Vagina (tissue), 2 donors: ENCODE measurements around the gene ADCY3. TPM values are rescaled to one million over a fixed set of nuclear protein-coding genes. Genes with fewer than 3 reads are reported as not detected.

Source experiments
- DNase-seq, 2 donors: peaks; one replicate each; pipeline ENCODE4 v3.0.0-alpha.2; 2017; ENCODE audit errors: extremely low spot score in 2 of 2
- H3K27ac ChIP-seq: fragments of 200-600 bp; sonication (generic); one replicate; pipeline ENCODE4 v1.5.1; 2019
- H3K27me3 ChIP-seq: fragments of 200-600 bp; sonication (generic); one replicate; pipeline ENCODE4 v1.5.1; 2019
- H3K36me3 ChIP-seq, 2 donors: fragments of 200-600 bp; sonication (generic); one replicate each; pipeline ENCODE4 v1.5.1; 2017 to 2019
- H3K4me1 ChIP-seq: fragments of 200-600 bp; sonication (generic); one replicate; pipeline ENCODE4 v1.5.1; 2019
- H3K4me3 ChIP-seq, 2 donors: fragments of 200-600 bp; sonication (generic); 1 replicate in 1 of 2; 2 replicates in 1 of 2; pipeline ENCODE4 v1.5.1; 2016 to 2019
- H3K9me3 ChIP-seq: fragments of 200-600 bp; sonication (generic); one replicate; pipeline ENCODE4 v1.5.1; 2019
- POLR2A ChIP-seq, 2 donors: fragments of 450-650 bp; IDR thresholded peaks; one replicate each; pipeline ENCODE4 v1.6.1; 2017; ENCODE audit warnings: antibody characterized with exemption in 2 of 2, mild to moderate bottlenecking in 2 of 2, moderate library complexity in 2 of 2
- POLR2AphosphoS5 ChIP-seq, 2 donors: sonication (generic); formaldehyde crosslinking; IDR thresholded peaks; one replicate each; pipeline ENCODE4 v1.9.0; 2017; ENCODE audit warnings: antibody characterized with exemption in 2 of 2, mild to moderate bottlenecking in 2 of 2, low read depth in 1 of 2; ENCODE audit not compliant: insufficient read depth in 1 of 2
- intact Hi-C: fragments of 100-400 bp; cut with DNase I; formaldehyde crosslinking; loops from one replicate; pipeline ENCODE4 v1.15.1; 2023
- total RNA-seq: library from RNA; depleted of rRNA; stranded (reverse); fragments of >200 nt; gene quantifications from one replicate; pipeline ENCODE4 v1.2.3, GENCODE V29; 2016
- TF ChIP-seq, protein P1 (sequence below), 3 experiments: fragments of 450-650 bp in 2 of 3; fragments of 200-600 bp in 1 of 3; sonication (generic) in 1 of 3; IDR thresholded peaks; one replicate each; pipeline ENCODE4 v1.5.1; 2017 to 2019; ENCODE audit warnings: antibody characterized with exemption in 3 of 3, mild to moderate bottlenecking in 2 of 3, moderate library complexity in 2 of 3

The ADCY3 gene
- total RNA-seq, 1 donor from 2014 or later: 90.6 TPM

- Histone ChIP-seq H3K4me1 (peaks cover 7% of the 10 kb centered on the region), H3K4me3 (no peak overlapping the region), H3K27me3 (no peaks in the 10 kb centered on the region), H3K9me3 (no peaks in the 10 kb centered on the region), H3K27ac (no peak overlapping the region), H3K36me3 (peaks cover 0 to 26% of the 10 kb centered on the region in 2 donors)
- intact Hi-C loops: loop anchor here (2.0 kb wide), 1 partner anchor 77 kb away; no protein-coding TSS in a partner anchor
- DNase-seq: peak in 1 of 2 donors; percentile 22
- TF ChIP-seq, protein P1, sequence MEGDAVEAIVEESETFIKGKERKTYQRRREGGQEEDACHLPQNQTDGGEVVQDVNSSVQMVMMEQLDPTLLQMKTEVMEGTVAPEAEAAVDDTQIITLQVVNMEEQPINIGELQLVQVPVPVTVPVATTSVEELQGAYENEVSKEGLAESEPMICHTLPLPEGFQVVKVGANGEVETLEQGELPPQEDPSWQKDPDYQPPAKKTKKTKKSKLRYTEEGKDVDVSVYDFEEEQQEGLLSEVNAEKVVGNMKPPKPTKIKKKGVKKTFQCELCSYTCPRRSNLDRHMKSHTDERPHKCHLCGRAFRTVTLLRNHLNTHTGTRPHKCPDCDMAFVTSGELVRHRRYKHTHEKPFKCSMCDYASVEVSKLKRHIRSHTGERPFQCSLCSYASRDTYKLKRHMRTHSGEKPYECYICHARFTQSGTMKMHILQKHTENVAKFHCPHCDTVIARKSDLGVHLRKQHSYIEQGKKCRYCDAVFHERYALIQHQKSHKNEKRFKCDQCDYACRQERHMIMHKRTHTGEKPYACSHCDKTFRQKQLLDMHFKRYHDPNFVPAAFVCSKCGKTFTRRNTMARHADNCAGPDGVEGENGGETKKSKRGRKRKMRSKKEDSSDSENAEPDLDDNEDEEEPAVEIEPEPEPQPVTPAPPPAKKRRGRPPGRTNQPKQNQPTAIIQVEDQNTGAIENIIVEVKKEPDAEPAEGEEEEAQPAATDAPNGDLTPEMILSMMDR (IDR thresholded peaks at IDR 0.05): no peak
- TF ChIP-seq POLR2A (IDR thresholded peaks at IDR 0.05) (no peak), POLR2AphosphoS5 (IDR thresholded peaks at IDR 0.05; ENCODE audit: insufficient read depth in 1 of 2, low read depth in 1 of 2) (no peak)
Observed at GRCh38 chr2:24824071-24824588, 95.9 kb downstream of the ADCY3 start.

GRCh38 chr2:24822049-24822706, 97.9 kb downstream of the ADCY3 start:
- no peak overlapping the region for H3K27ac ChIP-seq
- peak in 1 of 2 donors; percentile 64 for DNase-seq
- no peaks in the 10 kb centered on the region for H3K27me3 ChIP-seq
- peaks cover 3% of the 10 kb centered on the region for H3K4me1 ChIP-seq
- H3K4me3 ChIP-seq: no peak overlapping the region
- intact Hi-C loops: no loop called here
- H3K36me3 ChIP-seq: peaks cover 0 to 26% of the 10 kb centered on the region in 2 donors
- TF ChIP-seq POLR2A (IDR thresholded peaks at IDR 0.05) (no peak), POLR2AphosphoS5 (IDR thresholded peaks at IDR 0.05; ENCODE audit: insufficient read depth in 1 of 2, low read depth in 1 of 2) (no peak)
- TF ChIP-seq, protein P1 (IDR thresholded peaks at IDR 0.05): no peak
- no peaks in the 10 kb centered on the region for H3K9me3 ChIP-seq

DNA sequence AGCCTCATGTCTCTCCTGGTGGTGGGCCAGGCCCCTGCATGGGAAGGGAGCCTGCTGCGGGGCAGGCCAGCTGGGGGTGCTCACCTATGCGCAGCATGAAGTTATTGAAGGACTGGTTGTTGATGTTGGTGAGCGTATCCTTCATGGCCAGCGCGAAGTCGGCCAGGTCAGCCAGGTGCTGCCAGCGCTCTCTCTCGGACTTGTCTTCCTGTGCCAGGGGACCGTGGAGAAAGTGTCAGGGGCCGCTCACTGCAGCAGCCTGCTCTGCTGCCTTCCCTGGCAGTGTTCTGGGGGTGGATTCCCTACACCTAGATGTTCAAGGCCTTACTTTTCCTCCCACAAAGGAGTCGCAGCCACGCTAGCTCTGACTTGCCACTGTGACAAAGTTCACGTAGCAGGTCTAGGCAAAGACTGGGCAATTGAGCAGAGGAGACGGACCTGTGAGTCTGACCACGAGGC, 98.6 kb downstream of the ADCY3 start:
- no peaks in the 10 kb centered on the region for H3K27me3 ChIP-seq

DNA sequence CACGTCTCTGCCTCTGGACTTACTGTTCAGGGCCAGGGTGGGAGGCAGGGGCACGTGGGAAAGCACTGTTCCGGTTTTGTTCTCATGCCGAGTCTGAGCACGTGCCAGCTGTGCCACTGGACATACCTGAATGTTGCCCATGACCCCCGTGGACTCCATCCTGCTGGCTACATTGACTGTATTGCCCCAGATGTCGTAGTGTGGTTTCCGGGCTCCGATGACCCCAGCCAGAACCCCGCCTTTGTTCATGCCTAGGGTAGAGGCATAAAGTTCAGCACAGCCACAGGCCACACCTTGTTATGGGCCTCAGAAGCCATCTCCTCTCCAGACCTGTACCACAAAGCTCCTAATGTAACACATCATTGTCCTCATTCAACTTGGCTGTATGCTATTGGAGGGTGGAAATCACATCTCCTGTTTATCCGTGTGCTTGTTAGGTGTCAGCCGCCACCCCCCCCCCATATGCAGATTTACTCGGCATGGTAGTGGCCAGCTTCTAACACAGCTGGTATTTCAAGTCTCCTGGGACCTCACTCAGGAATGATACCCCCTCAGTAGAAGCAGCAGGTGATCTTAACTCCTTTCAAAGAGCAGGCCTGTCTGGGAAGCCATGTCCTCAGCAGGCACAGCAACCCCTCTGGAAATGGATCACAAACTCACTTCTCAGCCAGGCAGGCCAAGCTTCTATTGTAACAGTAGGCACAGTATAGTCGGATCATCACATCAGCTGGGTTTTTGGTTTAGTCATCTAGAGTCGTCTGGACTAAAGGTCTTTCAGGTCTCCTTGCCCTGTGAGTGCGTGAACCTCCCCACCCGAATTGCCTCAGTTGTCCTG, 99.2 kb downstream of the ADCY3 start:
- Histone ChIP-seq H3K9me3 (no peaks in the 10 kb centered on the region), H3K4me3 (no peak overlapping the region), H3K27me3 (no peaks in the 10 kb centered on the region), H3K27ac (no peak overlapping the region), H3K36me3 (peaks cover 0 to 31% of the 10 kb centered on the region in 2 donors), H3K4me1 (no peaks in the 10 kb centered on the region)
- intact Hi-C loops: no loop called here
- peak in 1 of 2 donors; percentile 65 for DNase-seq
- TF ChIP-seq, protein P1 (IDR thresholded peaks at IDR 0.05): no peak
- TF ChIP-seq POLR2A (IDR thresholded peaks at IDR 0.05) (no peak), POLR2AphosphoS5 (IDR thresholded peaks at IDR 0.05; ENCODE audit: insufficient read depth in 1 of 2, low read depth in 1 of 2) (no peak)

More for the DNA sequence above, 98.6 kb downstream of the ADCY3 start:
- H3K36me3 ChIP-seq: peaks cover 0 to 29% of the 10 kb centered on the region in 2 donors
- H3K27ac ChIP-seq: no peak overlapping the region
- H3K4me3 ChIP-seq: no peak overlapping the region
- no peaks in the 10 kb centered on the region for H3K9me3 ChIP-seq
- H3K4me1 ChIP-seq: no peaks in the 10 kb centered on the region
- intact Hi-C loops: no loop called here
- DNase-seq: peak; percentile 70 to 91
- TF ChIP-seq, protein P1 (IDR thresholded peaks at IDR 0.05): no peak
- no peak for TF ChIP-seq POLR2AphosphoS5 (IDR thresholded peaks at IDR 0.05; ENCODE audit: insufficient read depth in 1 of 2, low read depth in 1 of 2)
- TF ChIP-seq POLR2A (IDR thresholded peaks at IDR 0.05): no peak
